D721Med (cell line): ENCODE results near the gene TM4SF5.

Experiments
- DNase-seq: peaks from one replicate; pipeline ENCODE4 v3.0.0; 2011; ENCODE audit warnings: low spot score; ENCODE audit not compliant: insufficient read length
- FAIRE-seq: peaks from 2 replicates; lab custom pipeline; 2011; peaks lifted over from hg19 to GRCh38; lab: Jason Lieb, UNC
- TF ChIP-seq, protein P1 (sequence below): IDR thresholded peaks from 2 replicates; pipeline ENCODE4 v1.5.1; 2012; ENCODE audit warnings: mild to moderate bottlenecking, control low read depth; ENCODE audit not compliant: insufficient read depth; ENCODE audit errors: missing control alignments

Gene TM4SF5

GRCh38 chr17:4735876-4736651, 35.6 kb upstream of the TM4SF5 start:
- DNase-seq = no peak
- no peak for FAIRE-seq
- TF ChIP-seq, protein P1, sequence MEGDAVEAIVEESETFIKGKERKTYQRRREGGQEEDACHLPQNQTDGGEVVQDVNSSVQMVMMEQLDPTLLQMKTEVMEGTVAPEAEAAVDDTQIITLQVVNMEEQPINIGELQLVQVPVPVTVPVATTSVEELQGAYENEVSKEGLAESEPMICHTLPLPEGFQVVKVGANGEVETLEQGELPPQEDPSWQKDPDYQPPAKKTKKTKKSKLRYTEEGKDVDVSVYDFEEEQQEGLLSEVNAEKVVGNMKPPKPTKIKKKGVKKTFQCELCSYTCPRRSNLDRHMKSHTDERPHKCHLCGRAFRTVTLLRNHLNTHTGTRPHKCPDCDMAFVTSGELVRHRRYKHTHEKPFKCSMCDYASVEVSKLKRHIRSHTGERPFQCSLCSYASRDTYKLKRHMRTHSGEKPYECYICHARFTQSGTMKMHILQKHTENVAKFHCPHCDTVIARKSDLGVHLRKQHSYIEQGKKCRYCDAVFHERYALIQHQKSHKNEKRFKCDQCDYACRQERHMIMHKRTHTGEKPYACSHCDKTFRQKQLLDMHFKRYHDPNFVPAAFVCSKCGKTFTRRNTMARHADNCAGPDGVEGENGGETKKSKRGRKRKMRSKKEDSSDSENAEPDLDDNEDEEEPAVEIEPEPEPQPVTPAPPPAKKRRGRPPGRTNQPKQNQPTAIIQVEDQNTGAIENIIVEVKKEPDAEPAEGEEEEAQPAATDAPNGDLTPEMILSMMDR = no peak

- DNase-seq (no peak), FAIRE-seq (no peak)
- TF ChIP-seq, protein P1 = no peak
Measured at GRCh38 chr17:4738136-4739121, 33.3 kb upstream of the TM4SF5 start.

DNA sequence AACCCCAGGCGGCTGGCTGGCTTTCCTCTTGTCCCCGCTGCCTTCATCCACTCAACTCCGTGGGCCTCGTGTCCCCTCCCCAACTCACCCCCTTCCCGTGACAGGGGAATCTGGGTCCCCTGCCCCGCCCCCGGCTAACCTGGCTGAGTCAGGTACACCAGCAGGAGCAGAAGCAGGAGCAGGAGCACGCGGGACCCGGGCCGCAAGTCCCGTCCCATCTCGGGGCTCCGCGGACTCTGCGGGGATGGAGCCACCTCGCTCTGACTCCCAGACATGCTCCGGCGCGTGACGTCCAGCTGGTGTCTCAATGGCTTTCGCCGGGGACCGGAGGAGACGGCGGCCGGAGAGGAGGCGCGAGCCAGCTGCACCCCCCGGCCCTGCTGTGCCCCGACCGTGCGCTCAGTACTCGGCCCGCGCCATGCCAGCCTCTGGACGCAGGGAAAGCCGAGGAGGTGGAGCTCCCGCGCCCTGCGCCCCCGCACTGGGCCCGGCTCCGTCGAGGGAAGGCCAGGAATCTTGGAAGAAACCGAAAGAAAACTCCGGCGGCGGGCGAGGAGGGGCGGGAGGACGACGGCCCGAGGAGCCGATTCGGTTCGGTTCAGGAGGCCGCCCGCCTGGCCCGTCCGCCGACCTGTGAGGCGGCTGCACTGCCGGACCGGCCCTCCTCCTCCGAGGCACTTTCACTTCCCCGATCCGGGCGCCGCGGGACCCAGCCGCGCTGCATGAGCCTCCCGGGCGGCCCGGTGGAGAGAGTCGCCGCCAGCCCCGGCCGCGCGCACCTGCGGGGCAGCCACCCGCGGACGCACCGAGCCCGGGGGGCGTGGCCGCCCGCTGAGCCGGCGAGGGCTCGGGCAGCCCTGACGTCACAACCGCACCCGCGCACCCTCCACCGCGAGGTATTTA, 32.3 kb upstream of the TM4SF5 start, which contains the start of the genes CXCL16 and ZMYND15:
CXCL16 (minus strand) TSS at position 807 of the 903 bp plus-strand sequence; CDS start at position 218, 589 bp downstream.
ZMYND15 (plus strand) TSS at position 712 of the 903 bp plus-strand sequence. CDS start 716 bp downstream, outside the sequence.
- peak; percentile 76 for DNase-seq
- FAIRE-seq = no peak
- TF ChIP-seq, protein P1 = no peak

GRCh38 chr17:4740025-4740351, 31.7 kb upstream of the TM4SF5 start:
- FAIRE-seq (no peak), DNase-seq (no peak)
- TF ChIP-seq, protein P1 = no peak

GRCh38 chr17:4740584-4740983, 31.1 kb upstream of the TM4SF5 start:
- DNase-seq = no peak
- TF ChIP-seq, protein P1 = no peak
- no peak for FAIRE-seq

DNA sequence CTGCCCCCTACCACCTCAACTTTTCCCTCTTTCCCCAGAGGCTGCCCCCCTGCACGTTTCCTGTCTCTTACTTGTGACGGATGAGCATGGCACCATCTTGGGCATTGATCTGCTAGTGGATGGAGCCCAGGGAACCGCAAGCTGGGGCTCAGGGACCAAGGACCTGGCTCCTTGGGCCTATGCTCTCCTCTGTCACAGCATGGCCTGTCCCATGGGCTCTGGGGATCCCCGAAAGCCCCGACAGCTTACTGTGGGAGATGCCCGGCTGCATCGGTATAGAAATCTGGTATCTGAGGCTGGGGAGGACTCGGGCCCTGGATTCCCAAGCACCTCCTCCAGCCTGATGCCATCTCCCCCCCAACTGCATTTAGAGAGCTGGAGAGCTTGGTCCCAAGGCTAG, 30.1 kb upstream of the TM4SF5 start:
- FAIRE-seq = no peak
- TF ChIP-seq, protein P1 = no peak
- DNase-seq = no peak
